ENCODE results near the gene SH3TC1. TPM values are rescaled to one million over a fixed set of nuclear protein-coding genes. Genes with fewer than 3 reads are reported as not detected.

The SH3TC1 gene
- total and polyA plus RNA-seq, 10 of the 15 experiments (the other 5 are each of a cell fraction or from before 2014, with no cell fraction given): 0.19 to 47.0 (median 18.4) TPM

DNA sequence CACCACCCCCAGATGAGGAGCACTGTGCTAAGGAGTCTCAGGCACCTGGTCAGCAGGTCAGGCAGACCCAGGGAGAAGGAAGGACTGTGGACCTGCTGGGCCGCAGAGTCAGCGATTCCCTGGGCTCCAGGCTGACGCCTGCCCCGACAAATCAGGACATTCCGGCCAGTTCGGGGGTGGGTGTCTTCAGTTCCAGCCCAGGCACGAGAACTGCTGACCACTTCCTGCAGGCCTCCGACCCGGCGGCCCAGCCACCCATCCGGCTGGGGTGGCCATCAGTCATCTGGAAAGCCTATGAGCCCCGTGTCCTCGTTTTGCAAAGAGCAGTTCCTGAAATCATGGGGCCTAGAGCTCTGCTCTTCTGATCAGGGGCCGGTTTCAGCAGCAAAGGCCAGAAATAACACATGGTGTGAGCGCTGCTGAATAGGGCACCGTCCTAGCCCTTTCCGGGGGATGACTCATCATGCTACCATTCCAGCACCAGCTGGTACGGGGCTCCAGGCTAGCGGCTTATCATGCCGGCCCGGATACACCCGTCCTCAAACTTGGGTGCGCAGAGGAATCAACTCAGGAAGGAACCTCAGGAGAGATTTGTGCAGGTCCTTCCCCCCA lies 7.8 kb upstream of the SH3TC1 start (continued):
- TF ChIP-seq CEBPB (IDR thresholded peaks at IDR 0.05; ENCODE audit: borderline replicate concordance in 1 of 2, low read depth in 2 of 2, low read length in 2 of 2): no peak
- no peak for TF ChIP-seq MEF2A (IDR thresholded peaks at IDR 0.05; ENCODE audit: insufficient read depth, low read depth, low read length)
- no peak for TF ChIP-seq ASH2L (IDR thresholded peaks at IDR 0.05; ENCODE audit: borderline replicate concordance, low read depth)
- TF ChIP-seq, protein P1, sequence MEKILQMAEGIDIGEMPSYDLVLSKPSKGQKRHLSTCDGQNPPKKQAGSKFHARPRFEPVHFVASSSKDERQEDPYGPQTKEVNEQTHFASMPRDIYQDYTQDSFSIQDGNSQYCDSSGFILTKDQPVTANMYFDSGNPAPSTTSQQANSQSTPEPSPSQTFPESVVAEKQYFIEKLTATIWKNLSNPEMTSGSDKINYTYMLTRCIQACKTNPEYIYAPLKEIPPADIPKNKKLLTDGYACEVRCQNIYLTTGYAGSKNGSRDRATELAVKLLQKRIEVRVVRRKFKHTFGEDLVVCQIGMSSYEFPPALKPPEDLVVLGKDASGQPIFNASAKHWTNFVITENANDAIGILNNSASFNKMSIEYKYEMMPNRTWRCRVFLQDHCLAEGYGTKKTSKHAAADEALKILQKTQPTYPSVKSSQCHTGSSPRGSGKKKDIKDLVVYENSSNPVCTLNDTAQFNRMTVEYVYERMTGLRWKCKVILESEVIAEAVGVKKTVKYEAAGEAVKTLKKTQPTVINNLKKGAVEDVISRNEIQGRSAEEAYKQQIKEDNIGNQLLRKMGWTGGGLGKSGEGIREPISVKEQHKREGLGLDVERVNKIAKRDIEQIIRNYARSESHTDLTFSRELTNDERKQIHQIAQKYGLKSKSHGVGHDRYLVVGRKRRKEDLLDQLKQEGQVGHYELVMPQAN (conservative IDR thresholded peaks at IDR 0.05): 0 out of 2 replicates have a peak, but pooled peaks have one; percentile 42
- 0 out of 4 replicates have a peak, but pooled peaks of 1 of the 2 experiments have one; percentile 13 for TF ChIP-seq EP300 (IDR thresholded peaks at IDR 0.05; ENCODE audit: borderline replicate concordance in 1 of 2, control insufficient read depth in 1 of 2, low read depth in 2 of 2, low read length in 2 of 2)
- TF ChIP-seq KLF5 (IDR thresholded peaks at IDR 0.05; ENCODE audit: partially characterized antibody): no peak
- peak; percentile 56 to 80; a peak in 3 of 4 replicates for TF ChIP-seq BHLHE40 (IDR thresholded peaks at IDR 0.05; ENCODE audit: borderline replicate concordance in 1 of 2, low read depth in 2 of 2, low read length in 1 of 2)
- TF ChIP-seq DPF2 (IDR thresholded peaks at IDR 0.05): peak; percentile 49; the same call in 1 of the 2 replicates
- TF ChIP-seq, protein P2, sequence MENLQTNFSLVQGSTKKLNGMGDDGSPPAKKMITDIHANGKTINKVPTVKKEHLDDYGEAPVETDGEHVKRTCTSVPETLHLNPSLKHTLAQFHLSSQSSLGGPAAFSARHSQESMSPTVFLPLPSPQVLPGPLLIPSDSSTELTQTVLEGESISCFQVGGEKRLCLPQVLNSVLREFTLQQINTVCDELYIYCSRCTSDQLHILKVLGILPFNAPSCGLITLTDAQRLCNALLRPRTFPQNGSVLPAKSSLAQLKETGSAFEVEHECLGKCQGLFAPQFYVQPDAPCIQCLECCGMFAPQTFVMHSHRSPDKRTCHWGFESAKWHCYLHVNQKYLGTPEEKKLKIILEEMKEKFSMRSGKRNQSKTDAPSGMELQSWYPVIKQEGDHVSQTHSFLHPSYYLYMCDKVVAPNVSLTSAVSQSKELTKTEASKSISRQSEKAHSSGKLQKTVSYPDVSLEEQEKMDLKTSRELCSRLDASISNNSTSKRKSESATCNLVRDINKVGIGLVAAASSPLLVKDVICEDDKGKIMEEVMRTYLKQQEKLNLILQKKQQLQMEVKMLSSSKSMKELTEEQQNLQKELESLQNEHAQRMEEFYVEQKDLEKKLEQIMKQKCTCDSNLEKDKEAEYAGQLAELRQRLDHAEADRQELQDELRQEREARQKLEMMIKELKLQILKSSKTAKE (IDR thresholded peaks at IDR 0.05; ENCODE audit: low read depth, poor library complexity, severe bottlenecking): no peak

Data from GM12878 (cell line).